ENCODE data around the gene ZRANB3. TPM values are rescaled to one million over a fixed set of nuclear protein-coding genes. Genes with fewer than 3 reads are reported as not detected.

The ZRANB3 gene
- total RNA-seq, 1 experiment from 2014 or later: 12.0 TPM

- H4K20me1 ChIP-seq (ENCODE audit: insufficient read depth): no peaks in the 10 kb centered on the region
- ChIA-PET CTCF (no interaction called here), POLR2A (no interaction called here), RAD21 (ENCODE audit: low non-redundant PET in 1 of 2, low total read pairs in 2 of 2, uncharacterized antibody in 2 of 2, unreplicated experiment in 2 of 2) (no interaction called here)
- no TSS peak for BruUV-seq (replicated peaks)
- ATAC-seq (no peak), DNase-seq (ENCODE audit: low read depth, low spot score) (no peak)
- no peak overlapping the region for H3K4me3 ChIP-seq (replicated peaks in 1 of 2; ENCODE audit: low read depth in 1 of 2, low read length in 2 of 2)
- H3K9me3 ChIP-seq (ENCODE audit: control insufficient read depth in 1 of 2, insufficient read depth in 1 of 2, low read depth in 1 of 2, low read length in 2 of 2): no peaks in the 10 kb centered on the region
- no peak overlapping the region for H3K27ac ChIP-seq (ENCODE audit: low read depth, low read length)
- H3K4me1 ChIP-seq (ENCODE audit: control insufficient read depth in 1 of 2, insufficient read depth in 2 of 2, low read length in 2 of 2): peaks cover 6 to 26% of the 10 kb centered on the region in 2 experiments; a peak in 3 of 4 replicates
- no peaks in the 10 kb centered on the region for H3K27me3 ChIP-seq (ENCODE audit: insufficient read depth, low read length)
- H3K9me2 ChIP-seq (ENCODE audit: insufficient read depth): no peaks in the 10 kb centered on the region
- no peak overlapping the region for H3K4me2 ChIP-seq (ENCODE audit: low read length)
- no peak overlapping the region for H3K9ac ChIP-seq (ENCODE audit: low read length)
- intact Hi-C loops (cut with micrococcal nuclease): no loop called here
- peaks cover 89% of the 10 kb centered on the region for H3K79me2 ChIP-seq (ENCODE audit: insufficient read depth, low read length)
- TF ChIP-seq CEBPB (IDR thresholded peaks at IDR 0.05; ENCODE audit: low read depth): no peak
- TF ChIP-seq SIN3A (IDR thresholded peaks at IDR 0.05; ENCODE audit: low read depth): no peak
- no peak for TF ChIP-seq EGR1 (IDR thresholded peaks at IDR 0.05; ENCODE audit: low read depth)
- no peak for TF ChIP-seq ZFX (IDR thresholded peaks at IDR 0.05)
- no peak for TF ChIP-seq YY1 (IDR thresholded peaks at IDR 0.05; ENCODE audit: extremely low read depth, insufficient replicate concordance, low read depth, low read length)
- TF ChIP-seq POLR2AphosphoS5 (IDR thresholded peaks at IDR 0.05; ENCODE audit: low read depth, low read length): no peak
- TF ChIP-seq SP1 (IDR thresholded peaks at IDR 0.05; ENCODE audit: low read depth): no peak
- TF ChIP-seq, protein P1, sequence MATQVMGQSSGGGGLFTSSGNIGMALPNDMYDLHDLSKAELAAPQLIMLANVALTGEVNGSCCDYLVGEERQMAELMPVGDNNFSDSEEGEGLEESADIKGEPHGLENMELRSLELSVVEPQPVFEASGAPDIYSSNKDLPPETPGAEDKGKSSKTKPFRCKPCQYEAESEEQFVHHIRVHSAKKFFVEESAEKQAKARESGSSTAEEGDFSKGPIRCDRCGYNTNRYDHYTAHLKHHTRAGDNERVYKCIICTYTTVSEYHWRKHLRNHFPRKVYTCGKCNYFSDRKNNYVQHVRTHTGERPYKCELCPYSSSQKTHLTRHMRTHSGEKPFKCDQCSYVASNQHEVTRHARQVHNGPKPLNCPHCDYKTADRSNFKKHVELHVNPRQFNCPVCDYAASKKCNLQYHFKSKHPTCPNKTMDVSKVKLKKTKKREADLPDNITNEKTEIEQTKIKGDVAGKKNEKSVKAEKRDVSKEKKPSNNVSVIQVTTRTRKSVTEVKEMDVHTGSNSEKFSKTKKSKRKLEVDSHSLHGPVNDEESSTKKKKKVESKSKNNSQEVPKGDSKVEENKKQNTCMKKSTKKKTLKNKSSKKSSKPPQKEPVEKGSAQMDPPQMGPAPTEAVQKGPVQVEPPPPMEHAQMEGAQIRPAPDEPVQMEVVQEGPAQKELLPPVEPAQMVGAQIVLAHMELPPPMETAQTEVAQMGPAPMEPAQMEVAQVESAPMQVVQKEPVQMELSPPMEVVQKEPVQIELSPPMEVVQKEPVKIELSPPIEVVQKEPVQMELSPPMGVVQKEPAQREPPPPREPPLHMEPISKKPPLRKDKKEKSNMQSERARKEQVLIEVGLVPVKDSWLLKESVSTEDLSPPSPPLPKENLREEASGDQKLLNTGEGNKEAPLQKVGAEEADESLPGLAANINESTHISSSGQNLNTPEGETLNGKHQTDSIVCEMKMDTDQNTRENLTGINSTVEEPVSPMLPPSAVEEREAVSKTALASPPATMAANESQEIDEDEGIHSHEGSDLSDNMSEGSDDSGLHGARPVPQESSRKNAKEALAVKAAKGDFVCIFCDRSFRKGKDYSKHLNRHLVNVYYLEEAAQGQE (IDR thresholded peaks at IDR 0.05; ENCODE audit: low read depth): no peak
- no peak for TF ChIP-seq RAD21 (IDR thresholded peaks at IDR 0.05; ENCODE audit: low read depth)
- TF ChIP-seq ZNF274 (IDR thresholded peaks at IDR 0.05; ENCODE audit: low read depth, low read length): no peak
- TF ChIP-seq POLR2A (IDR thresholded peaks at IDR 0.05; ENCODE audit: borderline replicate concordance, extremely low read depth, insufficient read depth, insufficient read length): no peak
- H3K36me3 ChIP-seq (ENCODE audit: control insufficient read depth in 1 of 2, insufficient read depth in 2 of 2, low read length in 2 of 2): no peaks in the 10 kb centered on the region
- no peak overlapping the region for H2AFZ ChIP-seq (ENCODE audit: low read depth, low read length, poor library complexity, severe bottlenecking)
Measured at GRCh38 chr2:135557530-135557929, 26.5 kb upstream of the ZRANB3 start.

Data from HCT116 (cell line).